Sigmoid colon (tissue), 7 donors: ENCODE measurements around the gene FASTK. TPM values are rescaled to one million over a fixed set of nuclear protein-coding genes. Genes with fewer than 3 reads are reported as not detected.

Experiments
- DNase-seq: peaks from one replicate; pipeline ENCODE4 v3.0.0-alpha.2; 2019
- H3K27ac ChIP-seq, 4 donors: fragments of 200-600 bp; sonication (generic); one replicate each; pipeline ENCODE4 v1.5.1; 2016 to 2019; ENCODE audit warnings: mild to moderate bottlenecking in 1 of 4
- H3K27me3 ChIP-seq, 3 donors: fragments of 200-600 bp; sonication (generic); one replicate each; pipeline ENCODE4 v1.5.1; 2019; ENCODE audit warnings: mild to moderate bottlenecking in 1 of 3
- H3K36me3 ChIP-seq, 4 donors: fragments of 200-600 bp; sonication (generic); one replicate each; pipeline ENCODE4 v1.5.1; 2016 to 2019
- H3K4me1 ChIP-seq, 4 donors: fragments of 200-600 bp; sonication (generic); one replicate each; pipeline ENCODE4 v1.5.1; 2017 to 2019
- H3K4me3 ChIP-seq, 4 donors: fragments of 200-600 bp; sonication (generic); one replicate each; pipeline ENCODE4 v1.5.1; 2017 to 2019; ENCODE audit warnings: mild to moderate bottlenecking in 2 of 4, moderate library complexity in 1 of 4
- H3K9me3 ChIP-seq, 4 donors: fragments of 200-600 bp in 3 of 4; sonication (generic) in 3 of 4; one replicate each; pipeline versions ENCODE4 v1.5.1 to v1.6.1; 2013 to 2019
- CTCF ChIP-seq, 4 experiments: fragments of 450-650 bp in 3 of 4; fragments of 200-600 bp in 1 of 4; IDR thresholded peaks; one replicate each; pipeline ENCODE4 v1.5.1; 2016 to 2019; ENCODE audit warnings: antibody characterized with exemption in 4 of 4, mild to moderate bottlenecking in 3 of 4, moderate library complexity in 2 of 4
- EP300 ChIP-seq, 4 donors: sonication (generic); formaldehyde crosslinking; IDR thresholded peaks; one replicate each; pipeline ENCODE4 v1.6.1; 2017; ENCODE audit warnings: antibody characterized with exemption in 4 of 4
- POLR2A ChIP-seq, 2 donors: fragments of 450-650 bp; IDR thresholded peaks; one replicate each; pipeline ENCODE4 v1.6.1; 2016; ENCODE audit warnings: antibody characterized with exemption in 2 of 2, mild to moderate bottlenecking in 2 of 2, moderate library complexity in 2 of 2
- POLR2AphosphoS5 ChIP-seq, 4 donors: sonication (generic); formaldehyde crosslinking; IDR thresholded peaks; one replicate each; pipeline ENCODE4 v1.6.1; 2017; ENCODE audit warnings: antibody characterized with exemption in 4 of 4
- WGBS, 2 donors: extraction: QIAGEN DNeasy Blood & Tissue Kit; methylation state at CpG; one replicate each; pipeline ENCODE4 v1.1.7; 2013; 5-methylcytosine and 5-hydroxymethylcytosine counted together
- intact Hi-C: fragments of 100-400 bp; cut with DNase I; formaldehyde crosslinking; loops from one replicate; pipeline ENCODE4 v1.15.1; 2023
- polyA plus RNA-seq, 3 donors: library from polyadenylated mRNA; stranded (reverse); fragments of 200-250 nt; gene quantifications; one replicate each; pipeline ENCODE4 v1.2.3, GENCODE V29; 2013
- total RNA-seq, 4 donors: library from RNA; depleted of rRNA; stranded (reverse); fragments of >200 nt; gene quantifications; one replicate each; pipeline ENCODE4 v1.1.0, GENCODE V29; 2016
- donor health status: healthy with polysubstance abuse.
- donor health status: Bipolar disorder and iron deficiency.
- donor health status: healthy.

The FASTK gene
- total and polyA plus RNA-seq, 7 donors, result 61.3 to 124 (median 65.0) TPM

GRCh38 chr7:151038951-151039849 lies 41.4 kb downstream of the FASTK start:
- 48 to 57% methylated on average over 12 of the region's 12 CpGs for WGBS, 2 donors
- peak; percentile 87 for DNase-seq
- no peak for TF ChIP-seq POLR2A (IDR thresholded peaks at IDR 0.05)
- TF ChIP-seq POLR2AphosphoS5 (IDR thresholded peaks at IDR 0.05), result peak in 1 of 4 donors; percentile 53
- TF ChIP-seq EP300 (IDR thresholded peaks at IDR 0.05), result no peak
- H3K4me3 ChIP-seq, result no peak overlapping the region
- no peaks in the 10 kb centered on the region for H3K27me3 ChIP-seq
- no peaks in the 10 kb centered on the region for H3K9me3 ChIP-seq
- peaks cover 0 to 17% (median 8%) of the 10 kb centered on the region in 4 donors for H3K4me1 ChIP-seq
- peak overlapping the region in 3 of 4 donors; percentile 7 to 60 (median 46) for H3K27ac ChIP-seq
- H3K36me3 ChIP-seq, result peaks cover 0 to 72% (median 29%) of the 10 kb centered on the region in 4 donors
- intact Hi-C loops, result no loop called here

GRCh38 chr7:151035902-151036301 lies 44.7 kb downstream of the FASTK start:
- no peak for DNase-seq
- Histone ChIP-seq H3K27me3 (no peaks in the 10 kb centered on the region), H3K36me3 (peaks cover 0 to 53% (median 21%) of the 10 kb centered on the region in 4 donors), H3K4me1 (peaks cover 0 to 17% (median 8%) of the 10 kb centered on the region in 4 donors), H3K4me3 (no peak overlapping the region), H3K9me3 (no peaks in the 10 kb centered on the region), H3K27ac (no peak overlapping the region)
- WGBS, 2 donors, result 93 to 96% methylated on average over 17 of the region's 17 CpGs
- TF ChIP-seq CTCF (IDR thresholded peaks at IDR 0.05) (no peak), EP300 (IDR thresholded peaks at IDR 0.05) (no peak), POLR2AphosphoS5 (IDR thresholded peaks at IDR 0.05) (no peak), POLR2A (IDR thresholded peaks at IDR 0.05) (no peak)
- intact Hi-C loops, result no loop called here

- H3K4me3 ChIP-seq, result no peak overlapping the region
- no peak overlapping the region for H3K27ac ChIP-seq
- DNase-seq, result no peak
- intact Hi-C loops, result no loop called here
- WGBS, 2 donors, result 90 to 94% methylated on average over 21 of the region's 21 CpGs
- H3K36me3 ChIP-seq, result peaks cover 0 to 47% (median 21%) of the 10 kb centered on the region in 4 donors
- peaks cover 0 to 19% (median 8%) of the 10 kb centered on the region in 4 donors for H3K4me1 ChIP-seq
- no peaks in the 10 kb centered on the region for H3K27me3 ChIP-seq
- no peak for TF ChIP-seq POLR2A (IDR thresholded peaks at IDR 0.05)
- TF ChIP-seq POLR2AphosphoS5 (IDR thresholded peaks at IDR 0.05), result no peak
- no peak for TF ChIP-seq CTCF (IDR thresholded peaks at IDR 0.05)
- no peak for TF ChIP-seq EP300 (IDR thresholded peaks at IDR 0.05)
- no peaks in the 10 kb centered on the region for H3K9me3 ChIP-seq
Measured at GRCh38 chr7:151035026-151035717, 45.4 kb downstream of the FASTK start.

GRCh38 chr7:151034312-151035025 lies 46.1 kb downstream of the FASTK start:
- Histone ChIP-seq H3K9me3 (no peaks in the 10 kb centered on the region), H3K4me3 (no peak overlapping the region), H3K36me3 (peaks cover 0 to 47% (median 21%) of the 10 kb centered on the region in 4 donors), H3K27ac (no peak overlapping the region), H3K4me1 (peaks cover 0 to 21% (median 14%) of the 10 kb centered on the region in 4 donors), H3K27me3 (no peaks in the 10 kb centered on the region)
- TF ChIP-seq EP300 (IDR thresholded peaks at IDR 0.05), result no peak
- no peak for TF ChIP-seq POLR2AphosphoS5 (IDR thresholded peaks at IDR 0.05)
- no peak for TF ChIP-seq POLR2A (IDR thresholded peaks at IDR 0.05)
- no peak for TF ChIP-seq CTCF (IDR thresholded peaks at IDR 0.05)
- 92 to 95% methylated on average over 21 of the region's 21 CpGs for WGBS, 2 donors
- DNase-seq, result no peak
- intact Hi-C loops, result no loop called here
